Left lung (tissue), 10 donors: ENCODE data around the gene PAQR7. TPM values are rescaled to one million over a fixed set of nuclear protein-coding genes. Genes with fewer than 3 reads are reported as not detected.

Experiments
- ATAC-seq: fragments of 200-7000 bp; cut with Tn5 transposase; one replicate; pipeline ENCODE4 v1.9.1; 2020; ENCODE audit warnings: moderate library complexity
- DNase-seq, 4 donors: peaks; one replicate each; pipeline ENCODE4 v3.0.0-alpha.2; 2013 to 2020
- H3K27ac ChIP-seq, 2 donors: fragments of 200-600 bp; sonication (generic) in 1 of 2; one replicate each; pipeline versions ENCODE4 v1.5.0 to v1.8.0; 2020 to 2021
- H3K27me3 ChIP-seq, 2 donors: fragments of 200-600 bp; sonication (generic) in 1 of 2; one replicate each; pipeline versions ENCODE4 v1.5.0 to v1.8.0; 2020 to 2021
- H3K36me3 ChIP-seq, 2 donors: fragments of 200-600 bp; sonication (generic) in 1 of 2; one replicate each; pipeline versions ENCODE4 v1.5.0 to v1.8.0; 2020 to 2021
- H3K4me1 ChIP-seq, 2 donors: fragments of 200-600 bp; one replicate each; pipeline ENCODE4 v1.8.0; 2021
- H3K4me3 ChIP-seq, 2 donors: fragments of 200-600 bp; sonication (generic) in 1 of 2; one replicate each; pipeline versions ENCODE4 v1.5.0 to v1.8.0; 2020 to 2021; ENCODE audit warnings: mild to moderate bottlenecking in 1 of 2
- H3K9me3 ChIP-seq, 2 donors: fragments of 200-600 bp; sonication (generic) in 1 of 2; one replicate each; pipeline versions ENCODE4 v1.5.0 to v1.8.0; 2020 to 2021
- intact Hi-C, 2 donors: fragments of 100-400 bp; cut with DNase I; formaldehyde crosslinking; loops; one replicate each; pipeline versions ENCODE4 v1.11.2 to v1.14.2; 2022
- polyA plus RNA-seq, 6 donors: library from polyadenylated mRNA; unstranded; fragments of 120-200 nt; gene quantifications; one replicate each; pipeline ENCODE4 v1.2.1, GENCODE V29; 2013; ENCODE audit not compliant: insufficient read length in 6 of 6
- total RNA-seq, 2 donors: library from RNA; stranded (reverse); fragmentation: NEBNext Ultra II Directional; extraction: Animal tissue kit (Norgen Biotek cat#: 25700); gene quantifications; one replicate each; pipeline ENCODE4 v1.2.1, GENCODE V29; 2021
- TF ChIP-seq, protein P1 (sequence below), 2 donors: fragments of 200-600 bp; sonication (generic) in 1 of 2; IDR thresholded peaks; one replicate each; pipeline versions ENCODE4 v1.5.0 to v1.8.0; 2021; ENCODE audit warnings: antibody characterized with exemption in 2 of 2
- donor health status: DM: no; HTN: yes; CAD: no.
- donor health status: DM: no; HTN: no; CAD: no.

Gene PAQR7
- total and polyA plus RNA-seq, 8 donors: 11.3 to 20.2 (median 17.8) TPM

DNA sequence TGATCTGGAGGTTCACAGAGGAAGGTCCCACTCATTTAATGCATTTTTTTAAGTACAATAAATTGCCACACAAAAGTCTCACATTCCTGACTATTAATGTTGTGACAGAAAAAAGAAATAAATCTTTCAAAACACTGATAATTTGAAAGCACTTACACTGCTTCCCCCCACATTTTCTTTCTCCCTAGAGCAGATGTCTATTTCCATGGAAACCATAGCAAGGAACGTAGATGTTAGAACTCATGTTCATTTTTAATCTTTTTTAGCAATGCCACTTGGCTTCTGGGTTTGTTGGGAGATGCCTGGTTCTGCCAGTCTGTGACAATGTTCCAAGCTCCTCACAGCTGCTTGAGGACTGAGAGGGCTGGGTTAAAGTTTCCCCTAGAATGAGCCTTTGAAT, 32.7 kb upstream of the PAQR7 start:
- intact Hi-C loops: no loop called here
- TF ChIP-seq, protein P1, sequence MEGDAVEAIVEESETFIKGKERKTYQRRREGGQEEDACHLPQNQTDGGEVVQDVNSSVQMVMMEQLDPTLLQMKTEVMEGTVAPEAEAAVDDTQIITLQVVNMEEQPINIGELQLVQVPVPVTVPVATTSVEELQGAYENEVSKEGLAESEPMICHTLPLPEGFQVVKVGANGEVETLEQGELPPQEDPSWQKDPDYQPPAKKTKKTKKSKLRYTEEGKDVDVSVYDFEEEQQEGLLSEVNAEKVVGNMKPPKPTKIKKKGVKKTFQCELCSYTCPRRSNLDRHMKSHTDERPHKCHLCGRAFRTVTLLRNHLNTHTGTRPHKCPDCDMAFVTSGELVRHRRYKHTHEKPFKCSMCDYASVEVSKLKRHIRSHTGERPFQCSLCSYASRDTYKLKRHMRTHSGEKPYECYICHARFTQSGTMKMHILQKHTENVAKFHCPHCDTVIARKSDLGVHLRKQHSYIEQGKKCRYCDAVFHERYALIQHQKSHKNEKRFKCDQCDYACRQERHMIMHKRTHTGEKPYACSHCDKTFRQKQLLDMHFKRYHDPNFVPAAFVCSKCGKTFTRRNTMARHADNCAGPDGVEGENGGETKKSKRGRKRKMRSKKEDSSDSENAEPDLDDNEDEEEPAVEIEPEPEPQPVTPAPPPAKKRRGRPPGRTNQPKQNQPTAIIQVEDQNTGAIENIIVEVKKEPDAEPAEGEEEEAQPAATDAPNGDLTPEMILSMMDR (IDR thresholded peaks at IDR 0.05): no peak
- DNase-seq (no peak), ATAC-seq (no peak)
- Histone ChIP-seq H3K27me3 (peaks cover 0 to 9% of the 10 kb centered on the region in 2 donors), H3K4me3 (no peak overlapping the region), H3K4me1 (peaks cover 0 to 28% of the 10 kb centered on the region in 2 donors), H3K27ac (no peak overlapping the region), H3K36me3 (no peaks in the 10 kb centered on the region), H3K9me3 (no peaks in the 10 kb centered on the region)

DNA sequence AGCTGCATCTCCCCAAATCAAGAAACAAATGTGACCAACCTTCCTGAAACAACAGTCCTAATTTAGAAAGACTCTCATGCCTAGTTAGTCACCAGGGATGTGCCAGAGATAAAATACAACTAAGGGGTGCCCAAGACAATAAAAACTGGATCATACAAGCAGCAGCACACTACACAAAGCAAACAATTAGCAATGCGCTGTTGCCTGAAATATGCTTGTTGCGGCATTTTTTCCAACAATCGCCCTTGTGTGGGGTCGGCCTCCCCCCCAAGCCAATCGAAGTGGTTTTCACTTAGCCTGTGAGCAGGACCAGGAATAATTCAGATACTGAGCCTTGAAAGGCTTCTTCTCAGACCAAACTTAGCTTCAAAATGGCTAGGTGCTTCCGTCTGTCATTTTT, 32.1 kb upstream of the PAQR7 start:
- H3K27ac ChIP-seq: no peak overlapping the region
- H3K27me3 ChIP-seq: peaks cover 0 to 9% of the 10 kb centered on the region in 2 donors
- TF ChIP-seq, protein P1 (IDR thresholded peaks at IDR 0.05): no peak
- H3K36me3 ChIP-seq: no peaks in the 10 kb centered on the region
- H3K4me3 ChIP-seq: no peak overlapping the region
- no peaks in the 10 kb centered on the region for H3K9me3 ChIP-seq
- H3K4me1 ChIP-seq: peaks cover 0 to 28% of the 10 kb centered on the region in 2 donors
- intact Hi-C loops: no loop called here
- ATAC-seq (no peak), DNase-seq (no peak)

DNA sequence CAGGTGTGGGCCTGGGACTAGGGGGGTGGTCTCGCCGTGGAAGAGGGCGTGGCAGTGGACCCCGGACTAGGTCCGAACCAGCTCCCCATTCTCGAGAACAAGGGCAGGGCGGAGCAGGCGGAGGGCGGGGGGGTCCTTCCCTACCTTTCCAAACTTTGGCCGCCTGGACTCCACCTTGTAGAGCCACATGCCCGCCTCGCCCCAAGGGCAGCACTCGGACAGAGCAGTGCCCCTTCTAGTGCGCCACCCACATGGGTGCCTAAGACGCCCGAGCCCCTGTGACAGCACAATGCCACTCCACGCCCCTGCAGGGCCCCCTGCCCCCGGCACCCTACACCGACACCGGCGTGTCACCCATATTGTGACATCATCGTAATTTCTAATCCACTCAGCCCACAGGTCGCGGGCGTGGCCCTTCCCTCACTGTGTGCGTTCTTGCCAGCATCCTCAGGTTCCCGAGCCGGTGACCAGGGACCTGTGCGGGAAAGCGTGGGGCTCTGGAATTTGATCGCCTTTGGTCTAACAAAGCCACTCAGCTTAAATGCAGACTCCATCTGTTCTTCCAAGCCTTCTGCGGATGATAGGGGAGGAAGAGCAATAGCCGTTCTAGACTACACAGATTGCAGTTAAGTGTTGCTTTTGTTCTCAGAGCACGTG, 31.3 kb upstream of the PAQR7 start:
- peak; percentile 4 for ATAC-seq
- TF ChIP-seq, protein P1 (IDR thresholded peaks at IDR 0.05): no peak
- Histone ChIP-seq H3K9me3 (no peaks in the 10 kb centered on the region), H3K4me1 (peaks cover 0 to 28% of the 10 kb centered on the region in 2 donors), H3K36me3 (no peaks in the 10 kb centered on the region), H3K27ac (no peak overlapping the region), H3K4me3 (peak overlapping the region; percentile 82 to 83), H3K27me3 (peaks cover 0 to 9% of the 10 kb centered on the region in 2 donors)
- peak in 3 of 4 donors; percentile 44 to 80 (median 47) for DNase-seq
- intact Hi-C loops: no loop called here

DNA sequence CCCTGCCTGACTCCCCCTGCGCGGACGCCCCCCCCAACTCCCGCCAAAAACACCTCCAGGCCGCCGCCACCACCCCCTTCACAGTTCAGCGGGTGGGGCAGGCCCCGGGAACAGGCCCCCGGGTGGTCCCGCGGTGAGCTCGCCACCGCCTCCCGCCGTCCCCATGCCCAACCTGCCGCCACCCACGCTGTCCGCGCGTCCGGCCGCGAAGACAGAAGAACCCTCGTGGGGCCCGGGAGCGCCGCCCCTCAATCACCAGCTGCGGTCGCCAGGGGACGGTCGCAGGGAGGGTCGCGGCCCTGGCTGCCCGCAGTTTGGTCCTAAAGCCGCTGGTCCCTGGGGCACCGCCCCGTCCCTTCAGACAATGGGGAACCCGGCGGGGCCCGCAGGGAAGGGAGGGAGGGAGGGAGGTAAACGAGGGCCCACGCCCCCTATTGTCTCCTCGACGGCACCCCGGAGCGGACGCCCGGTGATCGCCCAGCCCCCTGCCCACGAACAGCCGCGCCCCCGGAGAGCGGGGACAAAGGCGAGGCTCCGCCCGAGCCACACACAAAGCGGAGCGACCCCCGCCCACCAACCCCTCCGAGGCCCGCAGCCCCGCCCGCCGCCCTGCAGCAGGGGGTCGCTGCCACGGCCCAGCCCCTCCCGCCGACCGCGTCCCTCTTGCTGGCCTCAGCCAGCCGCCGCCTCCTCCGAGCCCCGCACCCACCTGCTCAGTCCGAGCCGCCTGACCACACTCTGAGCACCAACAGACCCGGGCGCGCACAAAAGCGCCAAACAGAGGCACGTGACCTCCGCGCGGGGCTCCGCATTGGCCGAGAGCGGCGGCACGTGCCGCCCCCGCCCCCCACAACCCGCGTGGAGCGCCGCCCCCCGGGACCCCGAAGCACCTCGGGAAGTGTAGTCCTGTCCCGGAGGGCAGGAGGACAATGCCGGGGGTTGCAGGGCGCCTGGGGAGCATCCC, 30.5 kb upstream of the PAQR7 start, which contains the start of gene STMN1:
Gene STMN1 (minus strand): TSS at position 740 of the 964 bp plus-strand sequence. CDS start 1,743 bp downstream, outside the sequence.
- Histone ChIP-seq H3K27ac (peak within 1 kb of the TSS; percentile 78 to 84), H3K4me1 (peaks cover 0 to 28% of the 10 kb centered on the region in 2 donors), H3K9me3 (no peaks in the 10 kb centered on the region), H3K4me3 (peak within 1 kb of the TSS; percentile 82 to 83), H3K36me3 (peaks cover 0 to 7% of the 10 kb centered on the region in 2 donors), H3K27me3 (peaks cover 0 to 9% of the 10 kb centered on the region in 2 donors)
- DNase-seq (peak; percentile 91 to 97 (median 91)), ATAC-seq (peak; percentile 90)
- intact Hi-C loops: no loop called here
- TF ChIP-seq, protein P1 (IDR thresholded peaks at IDR 0.05): no peak
